H1 (cell line): ENCODE data around the gene ACSL6. TPM values are rescaled to one million over a fixed set of nuclear protein-coding genes. Genes with fewer than 3 reads are reported as not detected.

Experiments
- CTCF ChIA-PET: fragments of 300-600 bp; sonication (Branson Sonifier 250); formaldehyde crosslinking; loops from one replicate; lab custom pipeline; 2021; ENCODE audit not compliant: partially characterized antibody; lab: Charles Lee
- POLR2A ChIA-PET: fragments of 300-600 bp; sonication (Branson Sonifier 250); formaldehyde crosslinking; loops from one replicate; lab custom pipeline; 2021; ENCODE audit warnings: inconsistent platforms; ENCODE audit not compliant: partially characterized antibody; lab: Charles Lee
- DNase-seq, 2 experiments: peaks; one replicate each; pipeline versions ENCODE4 v3.0.0 to v3.0.0-alpha.2; 2010 to 2022; ENCODE audit warnings: low spot score in 2 of 2, low read depth in 1 of 2, mixed read lengths in 1 of 2
- FAIRE-seq: peaks from 2 replicates; lab custom pipeline; 2011; peaks lifted over from hg19 to GRCh38; lab: Jason Lieb, UNC
- H2AFZ ChIP-seq: 2 replicates; pipeline ENCODE4 v1.8.1; 2012; ENCODE audit warnings: low read length, inconsistent platforms
- H2AK5ac ChIP-seq: 2 replicates; pipeline ENCODE4 v1.6.1; 2013; ENCODE audit warnings: low read depth, low read length
- H2BK120ac ChIP-seq: replicated peaks from 2 replicates; pipeline ENCODE3; 2013; ENCODE audit warnings: low read depth, low read length, inconsistent platforms
- H2BK12ac ChIP-seq: 2 replicates; pipeline ENCODE4 v1.6.1; 2013; ENCODE audit warnings: low read depth, low read length
- H2BK15ac ChIP-seq: 2 replicates; pipeline ENCODE4 v1.6.1; 2013; ENCODE audit warnings: low read length
- H2BK20ac ChIP-seq: 2 replicates; pipeline ENCODE4 v1.6.1; 2013; ENCODE audit warnings: low read length
- H2BK5ac ChIP-seq: 2 replicates; pipeline ENCODE4 v1.6.1; 2013; ENCODE audit warnings: low read depth, low read length
- H3K14ac ChIP-seq: 2 replicates; pipeline ENCODE4 v1.6.1; 2013; ENCODE audit warnings: inconsistent platforms; ENCODE audit not compliant: insufficient read length
- H3K18ac ChIP-seq: 2 replicates; pipeline ENCODE4 v1.6.1; 2013; ENCODE audit warnings: low read length; ENCODE audit errors: extremely low read depth
- H3K23ac ChIP-seq: 2 replicates; pipeline ENCODE4 v1.6.1; 2013; ENCODE audit warnings: inconsistent platforms; ENCODE audit not compliant: insufficient read length
- H3K23me2 ChIP-seq: 2 replicates; pipeline ENCODE4 v1.6.1; 2013; ENCODE audit warnings: low read depth, low read length
- H3K27ac ChIP-seq: 2 replicates; pipeline ENCODE4 v1.6.1; 2011; ENCODE audit warnings: low read depth, low read length, inconsistent platforms
- H3K27me3 ChIP-seq, 4 experiments: replicated peaks in 1 of 4; 1 replicate in 1 of 4; 2 replicates in 3 of 4; pipeline versions ENCODE4 v1.6.1 to v1.8.1; 2011 to 2013; ENCODE audit warnings: low read length in 3 of 4, mild to moderate bottlenecking in 3 of 4, inconsistent platforms in 2 of 4, mixed read lengths in 2 of 4, moderate library complexity in 1 of 4; ENCODE audit not compliant: control insufficient read depth in 3 of 4, insufficient read depth in 3 of 4; ENCODE audit errors: extremely low read depth in 1 of 4
- H3K36me3 ChIP-seq, 4 experiments: 2 replicates each; pipeline versions ENCODE4 v1.6.1 to v1.8.1; 2011 to 2013; ENCODE audit warnings: mild to moderate bottlenecking in 4 of 4, low read length in 3 of 4, moderate library complexity in 2 of 4, control low read depth in 1 of 4, inconsistent platforms in 1 of 4; ENCODE audit not compliant: insufficient read depth in 4 of 4, control insufficient read depth in 2 of 4
- H3K4ac ChIP-seq: replicated peaks from 2 replicates; pipeline ENCODE3; 2013; ENCODE audit warnings: low read length, low read depth, mixed read lengths, inconsistent platforms; ENCODE audit not compliant: insufficient read length
- H3K4me1 ChIP-seq, 4 experiments: replicated peaks in 1 of 4; 1 replicate in 1 of 4; 2 replicates in 3 of 4; pipeline versions ENCODE4 v1.6.1 to v1.8.1; 2011 to 2013; ENCODE audit warnings: low read length in 3 of 4, inconsistent platforms in 2 of 4, mixed read lengths in 1 of 4; ENCODE audit not compliant: insufficient read depth in 4 of 4, control insufficient read depth in 3 of 4
- H3K4me2 ChIP-seq, 2 experiments: 2 replicates each; pipeline versions ENCODE4 v1.6.1 to v1.8.1; 2011 to 2013; ENCODE audit warnings: low read depth in 2 of 2, low read length in 2 of 2, control low read depth in 1 of 2, inconsistent platforms in 1 of 2, mild to moderate bottlenecking in 1 of 2; ENCODE audit not compliant: insufficient read depth in 1 of 2
- H3K4me3 ChIP-seq, 4 experiments: fragments of 200-600, 300-600 bp in 1 of 4; sonication (generic), shearing (Covaris generic), sonication (Bioruptor Twin) in 1 of 4; 2 replicates each; pipeline versions ENCODE4 v1.5.1 to v1.8.1; 2011 to 2016; ENCODE audit warnings: low read length in 4 of 4, low read depth in 3 of 4, control low read depth in 2 of 4, inconsistent platforms in 2 of 4, mild to moderate bottlenecking in 2 of 4, mixed read lengths in 1 of 4, moderate library complexity in 1 of 4; ENCODE audit not compliant: insufficient read depth in 2 of 4; ENCODE audit errors: extremely low read depth in 1 of 4
- H3K56ac ChIP-seq: replicated peaks from 2 replicates; pipeline ENCODE3; 2013; ENCODE audit warnings: low read depth, mild to moderate bottlenecking, mixed read lengths, low read length, inconsistent platforms; ENCODE audit not compliant: insufficient read length
- H3K79me1 ChIP-seq: 2 replicates; pipeline ENCODE4 v1.6.1; 2013; ENCODE audit warnings: low read depth, low read length, control low read depth
- H3K79me2 ChIP-seq, 2 experiments: 2 replicates each; pipeline versions ENCODE4 v1.6.1 to v1.8.1; 2012 to 2013; ENCODE audit warnings: low read length in 2 of 2, mild to moderate bottlenecking in 2 of 2, inconsistent platforms in 1 of 2; ENCODE audit not compliant: insufficient read depth in 2 of 2, control insufficient read depth in 1 of 2
- H3K9ac ChIP-seq, 4 experiments: replicated peaks in 1 of 4; 1 replicate in 1 of 4; 2 replicates in 3 of 4; pipeline versions ENCODE4 v1.6.1 to v1.8.1; 2011 to 2013; ENCODE audit warnings: low read depth in 3 of 4, low read length in 3 of 4, control low read depth in 2 of 4, mild to moderate bottlenecking in 2 of 4, moderate library complexity in 2 of 4, inconsistent platforms in 1 of 4; ENCODE audit errors: extremely low read depth in 1 of 4
- H3K9me3 ChIP-seq, 2 experiments: 2 replicates each; pipeline versions ENCODE4 v1.6.1 to v1.8.1; 2012 to 2013; ENCODE audit warnings: mild to moderate bottlenecking in 2 of 2, moderate library complexity in 2 of 2, control low read depth in 1 of 2, inconsistent platforms in 1 of 2, low read depth in 1 of 2, low read length in 1 of 2, mixed read lengths in 1 of 2; ENCODE audit not compliant: insufficient read depth in 2 of 2
- H4K20me1 ChIP-seq, 2 experiments: replicated peaks in 1 of 2; 2 replicates each; pipeline versions ENCODE3 to v1.8.1; 2011 to 2013; ENCODE audit warnings: inconsistent platforms in 2 of 2, low read length in 2 of 2, mild to moderate bottlenecking in 1 of 2; ENCODE audit not compliant: insufficient read depth in 2 of 2, control insufficient read depth in 1 of 2
- H4K5ac ChIP-seq: 2 replicates; pipeline ENCODE4 v1.6.1; 2013; ENCODE audit warnings: low read length, low read depth, mixed read lengths, inconsistent platforms; ENCODE audit not compliant: insufficient read length
- H4K8ac ChIP-seq: 2 replicates; pipeline ENCODE4 v1.8.0; 2013; ENCODE audit warnings: mild to moderate bottlenecking, moderate library complexity, low read length, inconsistent platforms; ENCODE audit not compliant: insufficient read depth; ENCODE audit errors: extremely low read depth
- H4K91ac ChIP-seq: replicated peaks from 2 replicates; pipeline ENCODE3; 2013; ENCODE audit warnings: low read length, mixed read lengths, inconsistent platforms; ENCODE audit not compliant: insufficient read length
- BRCA1 ChIP-seq: IDR thresholded peaks from 2 replicates; pipeline ENCODE4 v1.6.1; 2012; ENCODE audit warnings: low read depth, low read length, improper control_type of control experiment
- HDAC2 ChIP-seq, 2 experiments: fragments of 300-600 bp in 1 of 2; sonication (generic) in 1 of 2; IDR thresholded peaks; 2 replicates each; pipeline ENCODE4 v1.6.1; 2011 to 2012; ENCODE audit warnings: low read depth in 2 of 2, low read length in 2 of 2, mild to moderate bottlenecking in 2 of 2, moderate library complexity in 2 of 2, borderline replicate concordance in 1 of 2, inconsistent platforms in 1 of 2
- JUN ChIP-seq: IDR thresholded peaks from 2 replicates; pipeline ENCODE4 v1.6.1; 2011; ENCODE audit warnings: low read depth, mild to moderate bottlenecking, improper control_type of control experiment, low read length
- RNF2 ChIP-seq: fragments of 200-900, 300-1000 bp; sonication (generic); IDR thresholded peaks from 2 replicates; pipeline ENCODE4 v1.7.1; 2016; ENCODE audit warnings: borderline replicate concordance, low read depth, mild to moderate bottlenecking, antibody characterized with exemption, low read length; ENCODE audit not compliant: poor library complexity, severe bottlenecking; ENCODE audit errors: missing control alignments
- WGBS, 2 experiments: shearing (Covaris generic) in 1 of 2; methylation state at CpG; one replicate each; pipeline versions ENCODE4 v1.1.6 to v1.1.7; 2013 to 2015; ENCODE audit warnings: low lambda C conversion rate in 2 of 2, mixed read lengths in 2 of 2, inconsistent platforms in 1 of 2, low coverage in 1 of 2, missing lambda C conversion rate in 1 of 2; ENCODE audit not compliant: insufficient replicate concordance in 2 of 2, insufficient coverage in 1 of 2, insufficient read length in 1 of 2; ENCODE audit errors: extremely low coverage in 1 of 2, missing lambda C conversion rate in 1 of 2; 5-methylcytosine and 5-hydroxymethylcytosine counted together
- polyA plus RNA-seq, 7 experiments: library from polyadenylated mRNA; depleted of rRNA in 3 of 7; stranded (reverse) in 5 of 7; unstranded in 2 of 7; fragments of >200 nt in 5 of 7; fragments of 200-250 nt in 2 of 7; gene quantifications; 1 replicate in 5 of 7; 2 replicates in 1 of 7; 4 replicates in 1 of 7; pipeline versions ENCODE4 v1.2.1 to v1.2.3, GENCODE V29; 2011 to 2013; ENCODE audit warnings: missing spikeins in 2 of 7, mixed read lengths in 2 of 7
- total RNA-seq: library from RNA; stranded (reverse); fragmentation: NEBNext Ultra II Directional; extraction: Animal tissue kit (Norgen Biotek cat#: 25700); gene quantifications from 2 replicates; pipeline ENCODE4 v1.2.1, GENCODE V29; 2021
- TF ChIP-seq, protein P1 (sequence below): IDR thresholded peaks from 2 replicates; pipeline ENCODE4 v1.6.1; 2012; ENCODE audit warnings: inconsistent platforms

ACSL6 gene
- total and polyA plus RNA-seq, 2 of the 8 experiments (the other 6 are each of a cell fraction or from before 2014, with no cell fraction given) = 2.3 to 2.4 TPM

GRCh38 chr5:132016721-132017250, 5.3 kb upstream of the ACSL6 start:
- POLR2A ChIA-PET = no interaction called here
- no peak for TF ChIP-seq HDAC2 (IDR thresholded peaks at IDR 0.05; ENCODE audit: borderline replicate concordance in 1 of 2, low read depth in 2 of 2, low read length in 2 of 2)
- TF ChIP-seq JUN = no peak
- TF ChIP-seq RNF2 = no peak
- no peak for TF ChIP-seq BRCA1
- TF ChIP-seq, protein P1, sequence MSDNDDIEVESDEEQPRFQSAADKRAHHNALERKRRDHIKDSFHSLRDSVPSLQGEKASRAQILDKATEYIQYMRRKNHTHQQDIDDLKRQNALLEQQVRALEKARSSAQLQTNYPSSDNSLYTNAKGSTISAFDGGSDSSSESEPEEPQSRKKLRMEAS = no peak

More at GRCh38 chr5:132016721-132017250, 5.3 kb upstream of the ACSL6 start:
- H3K9me3 ChIP-seq = no peaks in the 10 kb centered on the region
- no peak overlapping the region for H3K56ac ChIP-seq
- no peak overlapping the region for H2AK5ac ChIP-seq
- no peak overlapping the region for H4K8ac ChIP-seq
- WGBS, 2 experiments = 86% methylated on average over 3 of the region's 3 CpGs; no CpG with 5 or more reads in 1 of the 2 experiments
- no peak overlapping the region for H3K4ac ChIP-seq
- no peaks in the 10 kb centered on the region for H3K36me3 ChIP-seq
- no peak overlapping the region for H2BK12ac ChIP-seq
- H2BK120ac ChIP-seq = no peak overlapping the region
- H3K4me2 ChIP-seq = no peak overlapping the region
- no peaks in the 10 kb centered on the region for H3K79me2 ChIP-seq
- peaks cover 4 to 11% of the 10 kb centered on the region in 2 experiments for H4K20me1 ChIP-seq
- H2BK15ac ChIP-seq = no peak overlapping the region
- FAIRE-seq = no peak
- H3K4me3 ChIP-seq = no peak overlapping the region
- H2BK20ac ChIP-seq = no peak overlapping the region
- no peak overlapping the region for H3K9ac ChIP-seq
- no peak for DNase-seq
- H3K79me1 ChIP-seq = no peaks in the 10 kb centered on the region; the same call in 1 of the 2 replicates
- no peak overlapping the region for H4K5ac ChIP-seq
- peaks cover 0 to 7% (median 0%) of the 10 kb centered on the region in 4 experiments; a peak in 2 of 7 replicates for H3K4me1 ChIP-seq
- H3K14ac ChIP-seq = no peak overlapping the region
- H3K18ac ChIP-seq = no peak overlapping the region
- CTCF ChIA-PET = interaction anchor here (1.0 to 3.0 kb wide), 2 partner anchors 9 to 10 kb away, joined by 3 to 10 read pairs; no protein-coding TSS in a partner anchor
- H3K27ac ChIP-seq = no peak overlapping the region
- no peak overlapping the region for H3K23ac ChIP-seq
- H3K27me3 ChIP-seq = peaks cover 5 to 10% (median 7%) of the 10 kb centered on the region in 4 experiments
- H2AFZ ChIP-seq = no peak overlapping the region
- H3K23me2 ChIP-seq = peaks cover 3% of the 10 kb centered on the region; the same call in 1 of the 2 replicates
- H4K91ac ChIP-seq = no peak overlapping the region
- H2BK5ac ChIP-seq = no peak overlapping the region
